ENCODE results near the gene REP15. TPM values are rescaled to one million over a fixed set of nuclear protein-coding genes. Genes with fewer than 3 reads are reported as not detected.

Gene REP15
- total RNA-seq, 1 experiment from 2014 or later = 1.9 TPM

- Histone ChIP-seq H3K9me3 (ENCODE audit: control insufficient read depth, insufficient read depth, low read depth, low read length) (no peaks in the 10 kb centered on the region), H3K36me3 (ENCODE audit: control insufficient read depth, insufficient read depth, low read length) (peaks cover 7% of the 10 kb centered on the region), H3K4me1 (ENCODE audit: control insufficient read depth, insufficient read depth, low read length) (peaks cover 6% of the 10 kb centered on the region), H3K4me3 (ENCODE audit: low read depth in 2 of 2, low read length in 2 of 2) (peak overlapping the region; percentile 75 to 90), H3K27me3 (ENCODE audit: control insufficient read depth, insufficient read depth, low read length) (no peaks in the 10 kb centered on the region), H3K27ac (ENCODE audit: low read length) (peak overlapping the region; percentile 97)
- no TSS peak for BruUV-seq (replicated peaks)
- TF ChIP-seq TCF7L2 (IDR thresholded peaks at IDR 0.05; ENCODE audit: low read depth, low read length) (no peak), SIN3A (IDR thresholded peaks at IDR 0.05; ENCODE audit: borderline replicate concordance, insufficient read depth, low read depth, low read length) (no peak), CTCF (IDR thresholded peaks at IDR 0.05) (no peak), REST (IDR thresholded peaks at IDR 0.05; ENCODE audit: insufficient read depth in 1 of 2, low read depth in 2 of 2, low read length in 1 of 2) (no peak), POLR2AphosphoS5 (IDR thresholded peaks at IDR 0.05; ENCODE audit: low read depth, low read length) (no peak)
- in situ Hi-C loops (cut with HindIII; ENCODE audit: low pct_unique_long_range_greater_than_20kb, low sequenced_read_pairs) = no loop called here
- CTCF ChIA-PET = no interaction called here
- POLR2A ChIA-PET = interaction anchor here (0.6 kb wide), 1 partner anchor 834 kb away, joined by 6 read pairs; no protein-coding TSS in a partner anchor
- ATAC-seq = peak; percentile 26
- intact Hi-C loops (cut with micrococcal nuclease; ENCODE audit: unreplicated experiment) = no loop called here
- DNase-seq (ENCODE audit: low read depth, low spot score) = no peak
These were observed 15.1 kb downstream of the REP15 start for GRCh38 chr12:27711317-27711682.

GRCh38 chr12:27711967-27712366, 15.7 kb downstream of the REP15 start:
- BruUV-seq (replicated peaks) = no TSS peak
- Histone ChIP-seq H3K27me3 (ENCODE audit: control insufficient read depth, insufficient read depth, low read length) (no peaks in the 10 kb centered on the region), H3K4me1 (ENCODE audit: control insufficient read depth, insufficient read depth, low read length) (peaks cover 6% of the 10 kb centered on the region), H3K27ac (ENCODE audit: low read length) (peak overlapping the region; percentile 97), H3K4me3 (ENCODE audit: low read depth in 2 of 2, low read length in 2 of 2) (peak overlapping the region; percentile 75 to 90), H3K36me3 (ENCODE audit: control insufficient read depth, insufficient read depth, low read length) (peaks cover 10% of the 10 kb centered on the region), H3K9me3 (ENCODE audit: control insufficient read depth, insufficient read depth, low read depth, low read length) (no peaks in the 10 kb centered on the region)
- ATAC-seq (no peak), DNase-seq (ENCODE audit: low read depth, low spot score) (no peak)
- in situ Hi-C loops (cut with HindIII; ENCODE audit: low pct_unique_long_range_greater_than_20kb, low sequenced_read_pairs) = no loop called here
- POLR2A ChIA-PET = interaction anchor here (0.6 kb wide), 1 partner anchor 834 kb away, joined by 6 read pairs; no protein-coding TSS in a partner anchor
- CTCF ChIA-PET = no interaction called here
- TF ChIP-seq TCF7L2 (IDR thresholded peaks at IDR 0.05; ENCODE audit: low read depth, low read length) = no peak
- intact Hi-C loops (cut with micrococcal nuclease; ENCODE audit: unreplicated experiment) = no loop called here

GRCh38 chr12:27723212-27723611, 27.0 kb downstream of the REP15 start:
- no peak for DNase-seq (ENCODE audit: low read depth, low spot score)
- Histone ChIP-seq H3K9me3 (ENCODE audit: control insufficient read depth, insufficient read depth, low read depth, low read length) (no peaks in the 10 kb centered on the region), H3K4me1 (ENCODE audit: control insufficient read depth, insufficient read depth, low read length) (no peaks in the 10 kb centered on the region; the same call in 1 of the 2 replicates), H3K4me3 (ENCODE audit: low read depth in 2 of 2, low read length in 2 of 2) (no peak overlapping the region), H3K27me3 (ENCODE audit: control insufficient read depth, insufficient read depth, low read length) (no peaks in the 10 kb centered on the region), H3K36me3 (ENCODE audit: control insufficient read depth, insufficient read depth, low read length) (peaks cover 29% of the 10 kb centered on the region), H3K27ac (ENCODE audit: low read length) (no peak overlapping the region)
- ChIA-PET POLR2A (interaction anchor here (0.5 kb wide), 1 partner anchor 85 kb away, joined by 10 read pairs; no protein-coding TSS in a partner anchor), CTCF (no interaction called here)
- intact Hi-C loops (cut with micrococcal nuclease; ENCODE audit: unreplicated experiment) (no loop called here), in situ Hi-C loops (cut with HindIII; ENCODE audit: low pct_unique_long_range_greater_than_20kb, low sequenced_read_pairs) (no loop called here)
- ATAC-seq = no peak
- TF ChIP-seq REST (IDR thresholded peaks at IDR 0.05; ENCODE audit: insufficient read depth in 1 of 2, low read depth in 2 of 2, low read length in 1 of 2) = no peak
- no peak for TF ChIP-seq TCF7L2 (IDR thresholded peaks at IDR 0.05; ENCODE audit: low read depth, low read length)
- TF ChIP-seq POLR2AphosphoS5 (IDR thresholded peaks at IDR 0.05; ENCODE audit: low read depth, low read length) = no peak
- TF ChIP-seq CTCF (IDR thresholded peaks at IDR 0.05) = no peak
- no peak for TF ChIP-seq SIN3A (IDR thresholded peaks at IDR 0.05; ENCODE audit: borderline replicate concordance, insufficient read depth, low read depth, low read length)
- BruUV-seq (replicated peaks) = no TSS peak

Data from Panc1 (cell line).